Measurements from ENCODE around the gene ZMAT5. TPM values are rescaled to one million over a fixed set of nuclear protein-coding genes. Genes with fewer than 3 reads are reported as not detected.

The ZMAT5 gene, protein sequence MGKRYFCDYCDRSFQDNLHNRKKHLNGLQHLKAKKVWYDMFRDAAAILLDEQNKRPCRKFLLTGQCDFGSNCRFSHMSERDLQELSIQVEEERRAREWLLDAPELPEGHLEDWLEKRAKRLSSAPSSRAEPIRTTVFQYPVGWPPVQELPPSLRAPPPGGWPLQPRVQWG
- 14.0 and 16.3 TPM in 2 replicates for total RNA-seq (2014; rRNA removed; shearing (Covaris generic))

DNA sequence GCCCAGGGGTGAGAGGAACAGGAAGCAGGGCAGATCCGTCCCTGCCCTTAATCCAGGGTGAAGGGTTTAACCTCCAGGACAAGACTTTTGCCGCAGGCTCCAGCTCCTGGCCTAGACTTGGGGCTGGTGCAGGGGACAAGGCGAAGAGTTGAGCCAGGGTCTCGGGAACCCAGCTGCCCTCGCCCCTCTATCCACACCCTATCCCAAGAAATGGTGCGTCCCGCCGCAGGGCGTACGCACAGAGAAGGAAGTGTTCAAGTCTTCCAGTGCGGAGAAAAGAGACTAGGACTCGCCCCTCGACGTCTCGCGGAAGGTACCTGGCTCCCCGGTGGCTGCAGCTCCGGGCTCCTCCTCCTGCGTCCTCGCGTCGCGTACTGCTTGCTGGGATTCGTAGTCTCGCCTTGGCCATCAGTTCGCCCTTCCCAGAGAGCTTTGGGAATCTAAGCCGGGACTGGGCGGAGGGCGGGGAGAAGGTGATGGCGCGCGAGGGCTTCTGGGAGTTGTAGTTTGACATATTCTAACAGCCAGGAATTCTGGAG lies at the start of gene ZMAT5:
TSS of gene ZMAT5 (minus strand) at position 376 of the 539 bp plus-strand sequence. CDS start 18,463 bp downstream, outside the sequence.

DNA sequence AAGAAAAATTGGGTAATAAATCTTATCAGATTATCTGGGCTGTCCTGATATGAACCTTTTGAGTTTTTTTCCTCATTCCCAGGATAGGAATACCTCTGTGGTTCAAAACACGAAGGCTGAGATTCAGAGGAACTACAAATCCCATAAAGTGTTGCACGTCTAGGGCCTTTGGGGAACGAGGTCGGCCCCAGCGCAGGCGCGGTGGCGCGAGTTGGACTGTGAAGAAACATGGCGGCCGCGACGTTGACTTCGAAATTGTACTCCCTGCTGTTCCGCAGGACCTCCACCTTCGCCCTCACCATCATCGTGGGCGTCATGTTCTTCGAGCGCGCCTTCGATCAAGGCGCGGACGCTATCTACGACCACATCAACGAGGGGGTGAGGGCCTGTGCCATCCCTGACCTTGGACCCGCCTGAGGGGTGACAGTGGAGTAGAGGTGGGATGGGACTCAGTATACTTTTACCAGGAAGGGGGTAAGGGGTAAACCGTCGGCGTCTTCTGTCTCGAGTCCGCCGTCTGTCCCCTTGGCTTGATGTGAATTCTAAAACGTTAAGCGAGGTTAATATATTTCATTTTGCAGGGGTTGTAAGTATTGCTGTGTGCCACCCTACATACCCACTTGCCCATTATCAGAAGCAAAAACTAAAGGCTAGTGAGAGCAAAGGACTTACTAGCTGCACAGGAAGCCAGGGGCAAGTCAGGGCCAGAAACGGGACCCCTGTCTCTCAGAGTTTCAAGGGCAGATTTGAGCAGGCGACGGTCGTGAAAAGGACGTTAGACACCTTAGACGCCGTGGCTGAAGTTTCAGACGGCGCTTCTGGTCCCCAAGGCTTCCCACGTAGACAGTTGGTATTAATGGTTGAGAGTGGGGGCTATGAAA lies 604 bp upstream of the ZMAT5 start, which contains the start of gene UQCR10:
TSS of gene UQCR10 (plus strand) at position 199 of the 881 bp plus-strand sequence. CDS start at position 229, 30 bp downstream.

DNA sequence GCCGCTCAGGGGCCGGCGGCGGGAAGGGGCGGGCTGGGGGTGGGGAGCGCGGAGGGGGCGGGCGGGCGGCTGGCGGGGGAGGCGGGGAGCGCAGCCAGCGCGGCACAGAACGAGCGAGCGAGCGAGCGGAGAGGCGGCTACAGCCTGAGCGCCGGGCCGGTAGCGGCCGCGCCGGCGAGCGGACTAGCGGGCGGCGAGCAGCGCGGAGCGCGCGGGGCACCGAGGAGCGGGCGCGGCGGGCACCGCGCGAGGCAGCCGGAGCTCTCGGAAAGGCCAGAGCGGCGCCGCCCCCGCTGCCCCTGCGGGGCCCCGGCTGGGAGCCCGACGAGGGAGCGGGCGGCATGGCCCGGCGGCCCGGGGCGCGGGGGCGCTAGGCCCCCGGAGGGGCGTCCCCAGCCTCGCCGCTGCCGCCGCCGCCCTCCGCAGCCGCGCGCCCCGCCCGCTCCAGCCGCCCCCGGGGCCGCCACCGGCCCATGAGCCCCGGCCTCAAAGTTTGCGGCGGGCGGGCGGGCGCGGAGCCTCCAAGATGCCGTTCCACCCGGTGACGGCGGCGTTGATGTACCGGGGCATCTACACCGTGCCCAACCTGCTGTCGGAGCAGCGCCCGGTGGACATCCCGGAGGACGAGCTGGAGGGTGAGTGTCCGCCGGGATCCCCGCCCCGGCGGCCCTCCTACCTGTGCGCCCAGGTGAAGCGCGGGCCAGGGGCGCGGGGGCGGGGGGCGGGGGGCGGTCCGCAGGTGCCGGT lies 46.7 kb downstream of the ZMAT5 start, which contains the start of gene CABP7:
TSS of gene CABP7 (plus strand) at position 105 of the 747 bp plus-strand sequence. CDS start at position 527, 422 bp downstream.

Small RNA genes within 50 kb of the gene (small RNA-seq; reads per million reads assigned to genes)
- gene AC004882.2: not detected
- not detected for gene RF00019

Other genes starting within 250 kb of the ZMAT5 start
- gene THOC5, start 213.2 kb downstream of the ZMAT5 start, total RNA-seq (2014; rRNA removed; shearing (Covaris generic)): 126 and 148 TPM in 2 replicates
- 85.7 and 98.8 TPM in 2 replicates for gene NIPSNAP1, start 185.9 kb downstream of the ZMAT5 start, total RNA-seq (2014; rRNA removed; shearing (Covaris generic))
- gene NF2, start 163.4 kb downstream of the ZMAT5 start, total RNA-seq (2014; rRNA removed; shearing (Covaris generic)): 112 and 120 TPM in 2 replicates
- not detected in 2 replicates for gene CABP7, start 47.0 kb downstream of the ZMAT5 start, total RNA-seq (2014; rRNA removed; shearing (Covaris generic))
- gene UQCR10, start 362 bp upstream of the ZMAT5 start, total RNA-seq (2014; rRNA removed; shearing (Covaris generic)): 50.7 and 55.8 TPM in 2 replicates
- 29.3 and 31.5 TPM in 2 replicates for gene ASCC2, start 71.3 kb upstream of the ZMAT5 start, total RNA-seq (2014; rRNA removed; shearing (Covaris generic))
- 12.7 and 13.7 TPM in 2 replicates for gene MTMR3, start 116.2 kb upstream of the ZMAT5 start, total RNA-seq (2014; rRNA removed; shearing (Covaris generic))

All from A375 (cell line).